ENCODE data around the gene CXCL3. TPM values are rescaled to one million over a fixed set of nuclear protein-coding genes. Genes with fewer than 3 reads are reported as not detected.
"Not testable (repeated sequence)": the region's sequence is repeated elsewhere in the genome, so short reads cannot be mapped to it uniquely, and the experiment has no call there.

Gene CXCL3
- 1 to 10 TPM in 1 of 2 donors, under 1 TPM in 1; 0.47 to 4.6 TPM for polyA plus RNA-seq

GRCh38 chr4:74038425-74039314 is at the start of gene CXCL3:
Gene CXCL3, minus strand, starts transcription at chr4:74038689. Its CDS starts 78 bp downstream, at chr4:74038611.
- no peaks in the 10 kb centered on the region for H3K9me3 ChIP-seq (ENCODE audit: control insufficient read depth in 2 of 2, insufficient read depth in 1 of 2, low read depth in 1 of 2, low read length in 1 of 2)
- H3K4me1 ChIP-seq (ENCODE audit: control insufficient read depth in 2 of 2, insufficient read depth in 2 of 2, low read length in 1 of 2), result no peaks in the 10 kb centered on the region
- H3K4me3 ChIP-seq (ENCODE audit: low read depth in 1 of 2, low read length in 2 of 2), result peak within 1 kb of the TSS; percentile 62 to 73
- WGBS, 2 donors, result 1 to 2% methylated on average over 50 to 63 of the region's 64 CpGs
- peak within 1 kb of the TSS in 1 of 2 donors; percentile 7 for H3K27ac ChIP-seq (ENCODE audit: low read depth in 2 of 2, low read length in 1 of 2)
- no peaks in the 10 kb centered on the region for H3K36me3 ChIP-seq (ENCODE audit: control insufficient read depth in 2 of 2, insufficient read depth in 2 of 2, low read length in 1 of 2)
- no peaks in the 10 kb centered on the region for H3K27me3 ChIP-seq (ENCODE audit: control insufficient read depth in 1 of 2, insufficient read depth in 2 of 2, low read length in 2 of 2)

- Histone ChIP-seq H3K9me3 (ENCODE audit: control insufficient read depth in 2 of 2, insufficient read depth in 1 of 2, low read depth in 1 of 2, low read length in 1 of 2) (no peaks in the 10 kb centered on the region), H3K27me3 (ENCODE audit: control insufficient read depth in 1 of 2, insufficient read depth in 2 of 2, low read length in 2 of 2) (no peaks in the 10 kb centered on the region), H3K4me1 (ENCODE audit: control insufficient read depth in 2 of 2, insufficient read depth in 2 of 2, low read length in 1 of 2) (no peaks in the 10 kb centered on the region), H3K27ac (ENCODE audit: low read depth in 2 of 2, low read length in 1 of 2) (no peak overlapping the region), H3K36me3 (ENCODE audit: control insufficient read depth in 2 of 2, insufficient read depth in 2 of 2, low read length in 1 of 2) (no peaks in the 10 kb centered on the region), H3K4me3 (ENCODE audit: low read depth in 1 of 2, low read length in 2 of 2) (no peak overlapping the region)
Observed at GRCh38 chr4:74087481-74087880, 49.0 kb upstream of the CXCL3 start.

- Histone ChIP-seq H3K27me3 (ENCODE audit: control insufficient read depth in 1 of 2, insufficient read depth in 2 of 2, low read length in 2 of 2) (no peaks in the 10 kb centered on the region), H3K4me1 (ENCODE audit: control insufficient read depth in 2 of 2, insufficient read depth in 2 of 2, low read length in 1 of 2) (no peaks in the 10 kb centered on the region), H3K36me3 (ENCODE audit: control insufficient read depth in 2 of 2, insufficient read depth in 2 of 2, low read length in 1 of 2) (no peaks in the 10 kb centered on the region), H3K9me3 (ENCODE audit: control insufficient read depth in 2 of 2, insufficient read depth in 1 of 2, low read depth in 1 of 2, low read length in 1 of 2) (no peaks in the 10 kb centered on the region), H3K27ac (ENCODE audit: low read depth in 2 of 2, low read length in 1 of 2) (no peak overlapping the region), H3K4me3 (ENCODE audit: low read depth in 1 of 2, low read length in 2 of 2) (no peak overlapping the region)
- 75 to 78% methylated on average over 4 of the region's 4 CpGs for WGBS, 2 donors
Observed at GRCh38 chr4:74085669-74086068, 47.2 kb upstream of the CXCL3 start.

GRCh38 chr4:74084984-74085383 is 46.5 kb upstream of the CXCL3 start:
- Histone ChIP-seq H3K36me3 (ENCODE audit: control insufficient read depth in 2 of 2, insufficient read depth in 2 of 2, low read length in 1 of 2) (no peaks in the 10 kb centered on the region), H3K4me3 (ENCODE audit: low read depth in 1 of 2, low read length in 2 of 2) (no peak overlapping the region), H3K4me1 (ENCODE audit: control insufficient read depth in 2 of 2, insufficient read depth in 2 of 2, low read length in 1 of 2) (no peaks in the 10 kb centered on the region), H3K27ac (ENCODE audit: low read depth in 2 of 2, low read length in 1 of 2) (no peak overlapping the region), H3K27me3 (ENCODE audit: control insufficient read depth in 1 of 2, insufficient read depth in 2 of 2, low read length in 2 of 2) (no peaks in the 10 kb centered on the region), H3K9me3 (ENCODE audit: control insufficient read depth in 2 of 2, insufficient read depth in 1 of 2, low read depth in 1 of 2, low read length in 1 of 2) (no peaks in the 10 kb centered on the region)
- WGBS, 2 donors, result 86 to 95% methylated on average over 4 of the region's 4 CpGs

GRCh38 chr4:74083546-74083945 is 45.1 kb upstream of the CXCL3 start:
- WGBS, 2 donors, result 92 to 95% methylated on average over 2 of the region's 2 CpGs
- Histone ChIP-seq H3K9me3 (ENCODE audit: control insufficient read depth in 2 of 2, insufficient read depth in 1 of 2, low read depth in 1 of 2, low read length in 1 of 2) (no peaks in the 10 kb centered on the region), H3K36me3 (ENCODE audit: control insufficient read depth in 2 of 2, insufficient read depth in 2 of 2, low read length in 1 of 2) (no peaks in the 10 kb centered on the region), H3K27ac (ENCODE audit: low read depth in 2 of 2, low read length in 1 of 2) (no peak overlapping the region), H3K27me3 (ENCODE audit: control insufficient read depth in 1 of 2, insufficient read depth in 2 of 2, low read length in 2 of 2) (no peaks in the 10 kb centered on the region), H3K4me1 (ENCODE audit: control insufficient read depth in 2 of 2, insufficient read depth in 2 of 2, low read length in 1 of 2) (no peaks in the 10 kb centered on the region), H3K4me3 (ENCODE audit: low read depth in 1 of 2, low read length in 2 of 2) (no peak overlapping the region)

GRCh38 chr4:74081035-74081434 is 42.5 kb upstream of the CXCL3 start:
- Histone ChIP-seq H3K36me3 (ENCODE audit: control insufficient read depth in 2 of 2, insufficient read depth in 2 of 2, low read length in 1 of 2) (no peaks in the 10 kb centered on the region), H3K27me3 (ENCODE audit: control insufficient read depth in 1 of 2, insufficient read depth in 2 of 2, low read length in 2 of 2) (no peaks in the 10 kb centered on the region), H3K4me3 (ENCODE audit: low read depth in 1 of 2, low read length in 2 of 2) (no peak overlapping the region), H3K9me3 (ENCODE audit: control insufficient read depth in 2 of 2, insufficient read depth in 1 of 2, low read depth in 1 of 2, low read length in 1 of 2) (no peaks in the 10 kb centered on the region), H3K4me1 (ENCODE audit: control insufficient read depth in 2 of 2, insufficient read depth in 2 of 2, low read length in 1 of 2) (no peaks in the 10 kb centered on the region), H3K27ac (ENCODE audit: low read depth in 2 of 2, low read length in 1 of 2) (no peak overlapping the region)
- WGBS, 2 donors, result 76 to 84% methylated on average over 3 of the region's 3 CpGs

- H3K36me3 ChIP-seq (ENCODE audit: control insufficient read depth in 2 of 2, insufficient read depth in 2 of 2, low read length in 1 of 2); H3K27ac ChIP-seq (ENCODE audit: low read depth in 2 of 2, low read length in 1 of 2); H3K4me1 ChIP-seq (ENCODE audit: control insufficient read depth in 2 of 2, insufficient read depth in 2 of 2, low read length in 1 of 2); H3K9me3 ChIP-seq (ENCODE audit: control insufficient read depth in 2 of 2, insufficient read depth in 1 of 2, low read depth in 1 of 2, low read length in 1 of 2); H3K27me3 ChIP-seq (ENCODE audit: control insufficient read depth in 1 of 2, insufficient read depth in 2 of 2, low read length in 2 of 2); H3K4me3 ChIP-seq (ENCODE audit: low read depth in 1 of 2, low read length in 2 of 2): not testable (repeated sequence)
- WGBS, 2 donors, result 94 to 98% methylated on average over 2 of the region's 2 CpGs
Observed at GRCh38 chr4:74080351-74080750, 41.9 kb upstream of the CXCL3 start.

- not testable (repeated sequence) for H3K9me3 ChIP-seq (ENCODE audit: control insufficient read depth in 2 of 2, insufficient read depth in 1 of 2, low read depth in 1 of 2, low read length in 1 of 2); H3K4me1 ChIP-seq (ENCODE audit: control insufficient read depth in 2 of 2, insufficient read depth in 2 of 2, low read length in 1 of 2); H3K36me3 ChIP-seq (ENCODE audit: control insufficient read depth in 2 of 2, insufficient read depth in 2 of 2, low read length in 1 of 2); H3K27ac ChIP-seq (ENCODE audit: low read depth in 2 of 2, low read length in 1 of 2); H3K27me3 ChIP-seq (ENCODE audit: control insufficient read depth in 1 of 2, insufficient read depth in 2 of 2, low read length in 2 of 2); H3K4me3 ChIP-seq (ENCODE audit: low read depth in 1 of 2, low read length in 2 of 2)
- WGBS, 2 donors, result 72 to 75% methylated on average over 2 of the region's 2 CpGs
Observed at GRCh38 chr4:74079024-74079423, 40.5 kb upstream of the CXCL3 start.

GRCh38 chr4:74073358-74073757 is 34.9 kb upstream of the CXCL3 start:
- Histone ChIP-seq H3K27ac (ENCODE audit: low read depth in 2 of 2, low read length in 1 of 2) (no peak overlapping the region), H3K9me3 (ENCODE audit: control insufficient read depth in 2 of 2, insufficient read depth in 1 of 2, low read depth in 1 of 2, low read length in 1 of 2) (no peaks in the 10 kb centered on the region), H3K4me3 (ENCODE audit: low read depth in 1 of 2, low read length in 2 of 2) (no peak overlapping the region), H3K27me3 (ENCODE audit: control insufficient read depth in 1 of 2, insufficient read depth in 2 of 2, low read length in 2 of 2) (no peaks in the 10 kb centered on the region), H3K36me3 (ENCODE audit: control insufficient read depth in 2 of 2, insufficient read depth in 2 of 2, low read length in 1 of 2) (no peaks in the 10 kb centered on the region), H3K4me1 (ENCODE audit: control insufficient read depth in 2 of 2, insufficient read depth in 2 of 2, low read length in 1 of 2) (no peaks in the 10 kb centered on the region)

- Histone ChIP-seq H3K4me3 (ENCODE audit: low read depth in 1 of 2, low read length in 2 of 2) (no peak overlapping the region), H3K4me1 (ENCODE audit: control insufficient read depth in 2 of 2, insufficient read depth in 2 of 2, low read length in 1 of 2) (no peaks in the 10 kb centered on the region), H3K9me3 (ENCODE audit: control insufficient read depth in 2 of 2, insufficient read depth in 1 of 2, low read depth in 1 of 2, low read length in 1 of 2) (no peaks in the 10 kb centered on the region), H3K27me3 (ENCODE audit: control insufficient read depth in 1 of 2, insufficient read depth in 2 of 2, low read length in 2 of 2) (no peaks in the 10 kb centered on the region), H3K36me3 (ENCODE audit: control insufficient read depth in 2 of 2, insufficient read depth in 2 of 2, low read length in 1 of 2) (no peaks in the 10 kb centered on the region), H3K27ac (ENCODE audit: low read depth in 2 of 2, low read length in 1 of 2) (no peak overlapping the region)
- WGBS, 2 donors, result 91 to 94% methylated on average over 1 of the region's 1 CpG
Observed at GRCh38 chr4:74072739-74073138, 34.2 kb upstream of the CXCL3 start.
